Gastrocnemius medialis (tissue), 4 donors: ENCODE results near the gene PSG7.
"Not testable (repeated sequence)": the region's sequence is repeated elsewhere in the genome, so short reads cannot be mapped to it uniquely, and the experiment has no call there.

ENCODE experiments used
- POLR2A ChIP-seq, 2 donors: fragments of 450-650 bp; IDR thresholded peaks; one replicate each; pipeline ENCODE4 v1.6.1; 2017; ENCODE audit warnings: antibody characterized with exemption in 2 of 2, mild to moderate bottlenecking in 2 of 2, moderate library complexity in 2 of 2
- TF ChIP-seq, protein P1 (sequence below), 5 experiments: fragments of 450-650 bp in 3 of 5; fragments of 200-600 bp in 2 of 5; sonication (generic) in 2 of 5; IDR thresholded peaks in 4 of 5; conservative IDR thresholded peaks in 1 of 5; 1 replicate in 4 of 5; 2 replicates in 1 of 5; pipeline ENCODE4 v1.5.1; 2016 to 2019; ENCODE audit warnings: antibody characterized with exemption in 5 of 5, mild to moderate bottlenecking in 3 of 5, moderate library complexity in 3 of 5

DNA sequence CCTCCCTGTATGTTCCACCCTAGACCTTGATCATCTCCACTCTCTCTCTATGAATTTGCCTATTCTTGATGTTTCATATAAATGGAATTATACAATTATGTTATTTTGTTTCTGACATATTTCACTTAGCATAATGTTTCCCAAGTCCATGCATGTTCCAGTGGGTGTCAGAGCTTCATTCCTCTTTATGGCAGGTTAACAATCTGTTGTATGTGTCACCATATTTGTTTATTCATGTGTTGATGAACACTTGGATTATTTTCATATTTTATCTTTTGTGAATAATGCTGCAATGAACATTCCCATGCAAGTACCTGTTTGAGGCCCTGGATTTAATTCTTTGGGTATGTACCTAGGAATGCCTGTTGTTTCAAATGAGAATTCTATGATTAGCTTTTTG, 16.0 kb downstream of the PSG7 start:
- TF ChIP-seq, protein P1, sequence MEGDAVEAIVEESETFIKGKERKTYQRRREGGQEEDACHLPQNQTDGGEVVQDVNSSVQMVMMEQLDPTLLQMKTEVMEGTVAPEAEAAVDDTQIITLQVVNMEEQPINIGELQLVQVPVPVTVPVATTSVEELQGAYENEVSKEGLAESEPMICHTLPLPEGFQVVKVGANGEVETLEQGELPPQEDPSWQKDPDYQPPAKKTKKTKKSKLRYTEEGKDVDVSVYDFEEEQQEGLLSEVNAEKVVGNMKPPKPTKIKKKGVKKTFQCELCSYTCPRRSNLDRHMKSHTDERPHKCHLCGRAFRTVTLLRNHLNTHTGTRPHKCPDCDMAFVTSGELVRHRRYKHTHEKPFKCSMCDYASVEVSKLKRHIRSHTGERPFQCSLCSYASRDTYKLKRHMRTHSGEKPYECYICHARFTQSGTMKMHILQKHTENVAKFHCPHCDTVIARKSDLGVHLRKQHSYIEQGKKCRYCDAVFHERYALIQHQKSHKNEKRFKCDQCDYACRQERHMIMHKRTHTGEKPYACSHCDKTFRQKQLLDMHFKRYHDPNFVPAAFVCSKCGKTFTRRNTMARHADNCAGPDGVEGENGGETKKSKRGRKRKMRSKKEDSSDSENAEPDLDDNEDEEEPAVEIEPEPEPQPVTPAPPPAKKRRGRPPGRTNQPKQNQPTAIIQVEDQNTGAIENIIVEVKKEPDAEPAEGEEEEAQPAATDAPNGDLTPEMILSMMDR (IDR thresholded peaks at IDR 0.05 in 4 of 5, conservative IDR thresholded peaks at IDR 0.05 in 1 of 5), result not testable (repeated sequence)
- TF ChIP-seq POLR2A (IDR thresholded peaks at IDR 0.05), result not testable (repeated sequence)
